NCI-H510A treated with DMSO at 0.1 percent for 48 hours (cell line): ENCODE data around the gene ADGRG1.

Experiments used
- DNase-seq: peaks from one replicate; lab custom pipeline; 2025; lab: John Stamatoyannopoulos, UW

Gene ADGRG1

DNA sequence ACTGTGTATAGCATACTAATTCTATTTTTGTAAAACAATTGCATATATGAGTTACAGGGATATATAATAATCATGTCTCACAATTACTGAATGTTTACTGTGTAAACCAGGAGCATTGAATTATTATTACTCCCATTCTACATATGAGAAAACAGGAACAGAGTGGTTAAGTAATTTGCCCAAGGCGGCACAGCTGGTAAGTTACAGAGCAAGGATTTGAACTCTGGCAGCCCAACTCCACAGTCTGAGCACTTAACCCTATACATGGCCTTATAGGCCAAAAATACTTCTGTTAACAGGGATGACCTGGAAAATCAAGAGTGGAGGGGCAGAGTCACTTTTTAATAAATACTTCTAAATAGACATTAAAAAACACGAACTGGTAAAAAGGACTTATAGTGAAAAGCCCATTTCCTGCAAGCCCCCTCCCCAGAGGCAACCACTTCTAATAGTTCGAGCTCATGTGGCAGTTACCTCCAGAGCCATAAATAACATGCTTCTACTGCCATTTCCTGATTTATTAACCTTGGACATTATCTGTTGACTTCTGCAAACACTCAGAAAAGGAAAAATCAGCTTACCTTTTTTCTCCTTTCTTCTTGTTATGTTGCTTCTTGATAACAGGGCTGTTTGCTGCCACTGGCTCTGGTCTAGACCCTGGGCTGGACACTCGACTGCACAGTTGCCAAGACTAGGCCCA lies 22.1 kb upstream of the ADGRG1 start:
- DNase-seq: peak; percentile 28

DNA sequence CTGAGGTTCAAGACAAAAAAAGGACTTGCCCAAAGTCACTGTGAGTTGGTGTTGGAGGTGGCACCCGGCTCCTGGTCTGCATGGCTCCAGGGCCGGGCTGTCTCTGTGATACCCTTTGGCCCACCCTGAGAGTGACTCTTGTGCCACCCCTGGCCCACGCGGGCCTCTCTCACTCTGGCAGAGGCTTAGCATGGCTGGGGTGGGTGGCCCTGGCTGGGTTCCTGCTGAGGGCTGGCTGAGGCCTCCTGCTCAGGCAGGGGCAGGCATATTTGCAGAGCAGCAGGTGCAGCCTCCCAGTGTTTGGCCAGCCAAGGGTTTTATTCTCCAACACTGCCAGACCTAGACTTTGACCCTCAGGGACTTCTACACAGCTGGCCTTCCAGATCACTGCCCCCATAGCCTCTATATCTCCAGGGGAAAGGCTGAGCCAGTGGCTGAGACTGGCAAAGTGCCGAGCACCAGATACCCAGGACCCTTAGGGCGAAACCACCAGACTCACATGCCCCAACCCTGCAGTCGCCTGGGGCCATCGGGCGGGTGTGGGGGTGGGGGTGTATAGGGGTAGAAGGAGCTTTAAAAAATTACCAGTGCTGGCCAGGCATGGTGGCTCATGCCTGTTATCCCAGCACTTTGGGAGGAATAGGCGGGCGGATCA lies 21.5 kb upstream of the ADGRG1 start:
- DNase-seq: peak; percentile 62

DNA sequence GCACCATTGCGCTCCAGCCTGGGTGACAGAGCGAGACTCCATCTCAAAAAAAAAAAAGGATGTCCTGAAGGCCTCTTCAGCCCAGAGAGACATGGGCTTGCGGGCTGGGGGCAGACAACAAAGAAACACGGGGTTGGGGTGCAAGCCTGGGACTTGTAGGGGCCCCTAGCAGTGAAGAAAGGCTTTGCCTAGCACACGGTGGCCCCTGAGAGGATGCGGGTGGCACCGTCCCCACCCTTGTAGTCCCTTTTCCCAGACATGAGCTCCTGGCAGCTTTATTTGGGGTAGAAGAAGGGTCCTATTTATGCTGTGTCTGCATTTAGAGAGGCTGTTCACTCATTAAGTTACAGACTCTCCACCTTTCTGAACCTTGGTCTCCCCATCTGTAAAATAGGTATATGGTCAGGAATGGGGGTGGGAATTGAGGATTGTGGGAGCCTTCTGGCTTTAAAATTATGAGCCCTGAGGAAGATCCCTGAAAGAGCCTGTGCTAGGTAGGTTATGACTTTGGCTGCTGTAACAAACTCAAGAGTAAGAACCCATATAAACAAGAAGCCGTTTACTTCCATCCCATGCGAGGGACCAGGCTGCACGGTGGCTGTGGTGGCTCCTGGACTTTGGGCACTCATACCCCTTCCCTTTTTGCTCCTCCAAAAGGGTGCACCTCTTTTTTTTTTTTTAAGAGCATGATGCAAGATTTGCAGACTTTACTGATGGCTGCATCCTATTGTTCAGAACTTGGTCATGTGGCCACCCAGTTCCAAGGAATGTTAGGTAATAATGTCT lies 20.6 kb upstream of the ADGRG1 start:
- no peak for DNase-seq

- no peak for DNase-seq
Observed at GRCh38 chr16:57608462-57609113, 19.8 kb upstream of the ADGRG1 start.

- DNase-seq: no peak
Observed at GRCh38 chr16:57609541-57610401, 18.7 kb upstream of the ADGRG1 start.

DNA sequence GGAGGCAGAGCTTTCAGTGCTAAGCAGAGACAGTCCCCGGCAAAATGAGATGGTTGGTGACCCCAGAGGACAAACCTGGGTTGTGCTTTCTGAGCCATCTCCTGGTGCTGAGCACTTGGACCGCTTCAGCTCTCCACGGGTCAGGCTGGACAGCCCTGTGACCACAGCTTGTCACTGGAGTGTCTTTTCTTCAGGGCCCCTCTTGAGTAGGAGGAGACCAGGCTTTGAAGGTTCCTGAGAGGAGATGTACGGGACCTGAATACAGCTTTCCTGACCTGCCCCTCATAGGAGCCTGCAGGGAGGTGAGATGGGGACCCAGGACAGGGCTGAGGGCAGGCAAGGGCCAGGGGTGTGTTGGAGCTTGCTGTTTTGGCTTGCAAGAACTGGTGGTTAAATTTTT lies 17.8 kb upstream of the ADGRG1 start:
- no peak for DNase-seq

DNA sequence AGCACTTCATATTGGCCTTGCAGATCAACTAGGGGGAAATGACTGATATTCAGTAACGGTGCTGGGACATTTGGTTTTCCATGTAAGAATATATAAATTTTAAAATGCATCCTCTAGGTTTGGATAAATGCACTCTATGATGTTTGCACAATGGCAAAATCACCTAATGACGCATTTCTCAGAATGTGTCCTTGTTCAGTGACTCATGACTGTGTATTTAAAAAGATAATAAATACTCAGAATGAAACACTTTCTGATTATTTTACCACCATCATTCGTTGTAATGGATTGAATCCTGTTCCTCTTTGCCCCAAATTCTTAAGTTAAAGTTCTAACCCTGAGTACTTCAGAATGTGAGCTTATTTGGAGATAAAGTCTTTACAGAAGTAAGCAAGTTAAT lies 17.2 kb upstream of the ADGRG1 start:
- DNase-seq: no peak

GRCh38 chr16:57611706-57612105 lies 16.7 kb upstream of the ADGRG1 start:
- no peak for DNase-seq

DNA sequence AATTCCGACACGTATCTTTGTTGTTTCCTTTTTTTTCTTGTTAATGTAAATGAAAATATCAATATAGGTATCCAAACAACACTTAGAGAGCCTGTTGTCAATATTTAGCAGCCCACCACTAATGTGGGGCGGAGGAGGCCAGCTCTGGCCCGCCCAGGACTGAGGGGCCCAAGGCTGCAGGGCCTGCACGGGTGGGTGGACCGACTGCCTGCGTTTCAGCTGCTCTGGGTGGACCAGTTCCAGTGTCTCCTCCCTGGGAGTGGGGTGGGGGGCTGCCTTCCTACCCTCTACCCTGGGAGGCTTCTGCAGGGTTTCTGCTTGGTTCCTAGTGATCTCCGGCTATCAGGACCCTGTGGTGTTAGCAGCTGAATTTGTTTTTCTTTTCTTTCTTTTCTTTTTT lies 15.9 kb upstream of the ADGRG1 start:
- no peak for DNase-seq

DNA sequence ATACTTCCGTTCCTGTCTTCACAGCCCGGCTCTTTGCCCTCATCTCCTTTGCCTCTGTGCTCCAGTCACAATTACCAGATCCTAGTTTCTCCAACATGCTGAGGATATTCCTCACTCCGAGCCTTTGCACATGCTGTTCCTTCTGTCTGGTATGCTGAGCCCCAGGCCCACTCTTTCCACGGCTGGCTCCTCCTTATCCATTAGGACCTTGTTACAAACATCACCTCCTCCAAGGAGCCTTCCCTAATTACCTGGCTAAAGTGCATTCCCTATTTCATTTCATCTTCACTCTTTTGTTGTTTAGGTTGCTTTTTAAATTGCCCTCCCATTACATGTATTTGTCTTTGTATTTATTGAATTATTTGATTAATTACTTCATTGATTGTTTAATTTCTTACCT lies 14.9 kb upstream of the ADGRG1 start:
- no peak for DNase-seq

- DNase-seq: no peak
Observed at GRCh38 chr16:57614536-57614935, 13.9 kb upstream of the ADGRG1 start.

- no peak for DNase-seq
Observed at GRCh38 chr16:57614944-57615343, 13.5 kb upstream of the ADGRG1 start.

DNA sequence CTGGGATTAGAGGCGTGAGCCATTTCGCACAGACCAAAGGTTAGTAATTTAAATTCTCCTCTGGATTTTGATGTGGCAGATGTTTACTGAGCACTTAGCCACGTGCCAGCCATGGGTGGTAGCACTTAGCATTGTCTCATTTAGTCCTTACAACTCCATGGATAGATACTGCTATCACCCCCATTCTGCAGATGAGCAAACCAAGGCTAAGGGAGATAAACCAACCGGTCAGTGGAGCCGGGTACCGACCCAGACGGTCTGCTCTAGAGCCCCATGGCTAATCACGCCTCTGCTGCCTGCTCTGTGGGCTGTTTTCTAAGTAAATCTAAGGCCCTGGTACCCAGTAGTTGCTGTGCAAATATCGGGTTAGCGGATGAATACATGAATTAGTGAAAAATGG lies 12.6 kb upstream of the ADGRG1 start:
- DNase-seq: no peak

DNA sequence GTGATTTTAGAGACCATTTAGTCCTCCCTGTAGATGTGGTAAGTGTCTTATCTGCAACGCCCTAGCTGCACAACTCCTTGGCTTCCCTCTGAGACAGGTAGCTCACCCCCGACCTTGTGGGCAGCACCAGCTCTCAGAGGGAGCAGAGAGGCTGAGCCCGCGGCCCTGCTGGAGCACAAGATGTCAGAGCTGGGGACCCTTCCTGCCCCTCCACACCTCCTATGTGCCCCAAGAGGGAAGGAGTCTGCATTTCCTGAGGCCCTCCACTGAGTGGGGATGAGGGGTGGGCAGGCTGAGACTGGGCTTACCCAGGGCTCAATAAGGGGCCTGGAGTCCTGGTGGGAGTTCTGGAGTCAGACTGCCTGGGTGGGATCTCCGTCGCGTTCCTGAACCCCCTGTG lies 12.2 kb upstream of the ADGRG1 start:
- DNase-seq: no peak

GRCh38 chr16:57616876-57617275 lies 11.6 kb upstream of the ADGRG1 start:
- DNase-seq: no peak

GRCh38 chr16:57617604-57618111 lies 10.8 kb upstream of the ADGRG1 start:
- no peak for DNase-seq

GRCh38 chr16:57618296-57619132 lies 9.9 kb upstream of the ADGRG1 start:
- DNase-seq: no peak

GRCh38 chr16:57619133-57619605 lies 9.3 kb upstream of the ADGRG1 start:
- no peak for DNase-seq

DNA sequence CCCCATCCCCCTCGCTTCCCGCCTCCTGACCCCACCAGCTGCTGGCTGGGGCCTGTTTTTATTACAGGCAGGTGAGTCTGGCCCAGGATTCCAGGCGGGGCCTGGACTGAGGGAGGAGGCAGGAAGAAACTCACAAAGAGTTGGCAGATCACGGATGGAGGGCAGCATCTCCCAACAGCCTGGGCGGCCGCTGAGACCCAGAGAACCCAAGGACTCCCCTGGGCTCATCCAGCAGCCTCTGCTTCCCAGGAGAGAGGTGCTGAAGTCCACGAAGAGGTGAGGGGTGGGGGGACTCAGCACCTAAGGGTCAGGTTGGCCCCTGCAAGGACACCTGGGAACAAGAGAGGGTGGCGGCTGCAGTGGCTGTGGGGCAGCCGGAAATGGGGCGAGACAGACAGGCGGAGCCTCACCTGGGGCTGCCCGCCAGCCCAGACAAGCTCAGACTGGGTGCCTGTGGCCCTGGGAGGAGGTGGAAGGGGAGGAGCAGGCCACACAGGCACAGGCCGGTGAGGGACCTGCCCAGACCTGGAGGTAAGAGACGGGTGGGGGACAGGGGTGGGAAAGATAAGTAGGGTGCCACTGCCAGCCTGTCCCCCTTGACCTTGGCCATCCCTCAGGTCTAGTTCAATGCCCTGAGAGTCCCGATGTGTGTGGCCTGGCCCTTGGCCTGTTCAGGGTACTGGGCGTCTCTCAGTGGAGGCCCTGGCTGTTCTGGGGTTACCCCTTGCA lies 8.7 kb upstream of the ADGRG1 start:
- peak; percentile 96 for DNase-seq
